Osteoblast (primary cell): Measurements from ENCODE around the gene RASA3. TPM values are rescaled to one million over a fixed set of nuclear protein-coding genes. Genes with fewer than 3 reads are reported as not detected.

ENCODE experiments used
- DNase-seq: peaks from one replicate; pipeline ENCODE4 v3.0.0; 2011; ENCODE audit warnings: low spot score, mixed read lengths; ENCODE audit not compliant: insufficient read length; ENCODE audit errors: missing footprints
- H2AFZ ChIP-seq: 2 replicates; pipeline ENCODE4 v1.6.0; 2011; ENCODE audit warnings: mild to moderate bottlenecking, low read length
- H3K27ac ChIP-seq: 2 replicates; pipeline ENCODE4 v1.5.1; 2011; ENCODE audit warnings: mild to moderate bottlenecking, low read depth, low read length, moderate library complexity
- H3K27me3 ChIP-seq: 2 replicates; pipeline ENCODE4 v1.6.0; 2012; ENCODE audit warnings: mild to moderate bottlenecking, control low read depth, inconsistent platforms, low read length, moderate library complexity; ENCODE audit not compliant: insufficient read depth
- H3K36me3 ChIP-seq: 2 replicates; pipeline ENCODE4 v1.5.1; 2011; ENCODE audit warnings: mild to moderate bottlenecking, low read length, control low read depth, moderate library complexity; ENCODE audit not compliant: insufficient read depth
- H3K4me1 ChIP-seq: 2 replicates; pipeline ENCODE4 v1.5.1; 2011; ENCODE audit warnings: mild to moderate bottlenecking, low read length, control low read depth, moderate library complexity; ENCODE audit not compliant: insufficient read depth
- H3K4me2 ChIP-seq: 2 replicates; pipeline ENCODE4 v1.6.0; 2011; ENCODE audit warnings: mild to moderate bottlenecking, low read length; ENCODE audit not compliant: insufficient read depth
- H3K4me3 ChIP-seq: fragments of 200-600 bp; sonication (generic); 3 replicates; pipeline ENCODE4 v1.5.1; 2012; ENCODE audit warnings: mild to moderate bottlenecking, low read length, inconsistent platforms; ENCODE audit not compliant: insufficient read depth
- H3K79me2 ChIP-seq: 2 replicates; pipeline ENCODE4 v1.6.0; 2012; ENCODE audit warnings: mild to moderate bottlenecking, low read length, control low read depth, inconsistent platforms; ENCODE audit not compliant: insufficient read depth
- H3K9me3 ChIP-seq: 2 replicates; pipeline ENCODE4 v1.5.1; 2011; ENCODE audit warnings: low read depth, low read length, control low read depth
- H4K20me1 ChIP-seq: 2 replicates; pipeline ENCODE4 v1.6.0; 2012; ENCODE audit warnings: mild to moderate bottlenecking, low read length, control low read depth; ENCODE audit not compliant: insufficient read depth
- CTCF ChIP-seq: IDR thresholded peaks from 2 replicates; pipeline ENCODE4 v1.5.1; 2011; ENCODE audit warnings: mild to moderate bottlenecking, low read depth, low read length, moderate library complexity; ENCODE audit errors: extremely low read depth
- total RNA-seq: library from RNA; depleted of rRNA; stranded (reverse); fragments of >200 nt; gene quantifications from 2 replicates; pipeline ENCODE4 v1.2.3, GENCODE V29; 2012

The RASA3 gene
- total RNA-seq, 1 donor, result 41.3 TPM

GRCh38 chr13:114050536-114051450, 81.6 kb downstream of the RASA3 start:
- H3K36me3 ChIP-seq, result peaks cover 29% of the 10 kb centered on the region
- peaks cover 11% of the 10 kb centered on the region for H3K4me1 ChIP-seq
- H3K79me2 ChIP-seq, result peaks cover 95% of the 10 kb centered on the region
- peaks cover 31% of the 10 kb centered on the region for H4K20me1 ChIP-seq
- H3K9me3 ChIP-seq, result no peaks in the 10 kb centered on the region
- H3K27ac ChIP-seq, result no peak overlapping the region
- TF ChIP-seq CTCF, result no peak
- no peaks in the 10 kb centered on the region for H3K27me3 ChIP-seq
- no peak for DNase-seq
- no peak overlapping the region for H2AFZ ChIP-seq
- no peak overlapping the region for H3K4me3 ChIP-seq
- no peak overlapping the region for H3K4me2 ChIP-seq

GRCh38 chr13:114049626-114050101, 82.8 kb downstream of the RASA3 start:
- H3K27me3 ChIP-seq, result no peaks in the 10 kb centered on the region
- no peak for DNase-seq
- H3K4me1 ChIP-seq, result peaks cover 16% of the 10 kb centered on the region
- peaks cover 94% of the 10 kb centered on the region for H3K79me2 ChIP-seq
- no peak overlapping the region for H3K27ac ChIP-seq
- no peak for TF ChIP-seq CTCF
- no peak overlapping the region for H2AFZ ChIP-seq
- H3K36me3 ChIP-seq, result peaks cover 21% of the 10 kb centered on the region
- H4K20me1 ChIP-seq, result peaks cover 26% of the 10 kb centered on the region
- H3K9me3 ChIP-seq, result no peaks in the 10 kb centered on the region
- no peak overlapping the region for H3K4me2 ChIP-seq
- no peak overlapping the region for H3K4me3 ChIP-seq

GRCh38 chr13:114049026-114049425, 83.4 kb downstream of the RASA3 start:
- TF ChIP-seq CTCF, result no peak

GRCh38 chr13:114048443-114048842, 84.0 kb downstream of the RASA3 start:
- H4K20me1 ChIP-seq, result peaks cover 24% of the 10 kb centered on the region
- no peak overlapping the region for H3K4me2 ChIP-seq
- no peaks in the 10 kb centered on the region for H3K27me3 ChIP-seq

More at GRCh38 chr13:114049026-114049425, 83.4 kb downstream of the RASA3 start:
- H3K9me3 ChIP-seq, result no peaks in the 10 kb centered on the region
- H3K27me3 ChIP-seq, result no peaks in the 10 kb centered on the region
- peaks cover 25% of the 10 kb centered on the region for H4K20me1 ChIP-seq
- no peak for DNase-seq
- H3K79me2 ChIP-seq, result peaks cover 87% of the 10 kb centered on the region
- no peak overlapping the region for H3K4me3 ChIP-seq
- H3K36me3 ChIP-seq, result peaks cover 17% of the 10 kb centered on the region
- peaks cover 18% of the 10 kb centered on the region for H3K4me1 ChIP-seq
- H3K27ac ChIP-seq, result no peak overlapping the region
- no peak overlapping the region for H2AFZ ChIP-seq
- no peak overlapping the region for H3K4me2 ChIP-seq

More at GRCh38 chr13:114048443-114048842, 84.0 kb downstream of the RASA3 start:
- TF ChIP-seq CTCF, result no peak
- Histone ChIP-seq H2AFZ (no peak overlapping the region), H3K36me3 (peaks cover 17% of the 10 kb centered on the region), H3K9me3 (no peaks in the 10 kb centered on the region), H3K4me3 (no peak overlapping the region), H3K79me2 (peaks cover 85% of the 10 kb centered on the region), H3K27ac (no peak overlapping the region), H3K4me1 (peaks cover 15% of the 10 kb centered on the region)
- no peak for DNase-seq
